ENCODE measurements around the gene ICOS. TPM values are rescaled to one million over a fixed set of nuclear protein-coding genes. Genes with fewer than 3 reads are reported as not detected.

ICOS gene
- total RNA-seq, 1 donor from 2014 or later = not detected

- Mint-ChIP-seq H3K27me3 (ENCODE audit: unreplicated experiment) (no peaks in the 10 kb centered on the region), H3K36me3 (ENCODE audit: unreplicated experiment) (no peaks in the 10 kb centered on the region), H3K9me3 (ENCODE audit: unreplicated experiment) (peaks cover 2% of the 10 kb centered on the region), H3K4me3 (ENCODE audit: unreplicated experiment) (no peak overlapping the region), H3K27ac (ENCODE audit: unreplicated experiment) (no peak overlapping the region), H3K4me1 (ENCODE audit: low read depth, unreplicated experiment) (no peaks in the 10 kb centered on the region)
- no peak for DNase-seq
- TF ChIP-seq, protein P1, sequence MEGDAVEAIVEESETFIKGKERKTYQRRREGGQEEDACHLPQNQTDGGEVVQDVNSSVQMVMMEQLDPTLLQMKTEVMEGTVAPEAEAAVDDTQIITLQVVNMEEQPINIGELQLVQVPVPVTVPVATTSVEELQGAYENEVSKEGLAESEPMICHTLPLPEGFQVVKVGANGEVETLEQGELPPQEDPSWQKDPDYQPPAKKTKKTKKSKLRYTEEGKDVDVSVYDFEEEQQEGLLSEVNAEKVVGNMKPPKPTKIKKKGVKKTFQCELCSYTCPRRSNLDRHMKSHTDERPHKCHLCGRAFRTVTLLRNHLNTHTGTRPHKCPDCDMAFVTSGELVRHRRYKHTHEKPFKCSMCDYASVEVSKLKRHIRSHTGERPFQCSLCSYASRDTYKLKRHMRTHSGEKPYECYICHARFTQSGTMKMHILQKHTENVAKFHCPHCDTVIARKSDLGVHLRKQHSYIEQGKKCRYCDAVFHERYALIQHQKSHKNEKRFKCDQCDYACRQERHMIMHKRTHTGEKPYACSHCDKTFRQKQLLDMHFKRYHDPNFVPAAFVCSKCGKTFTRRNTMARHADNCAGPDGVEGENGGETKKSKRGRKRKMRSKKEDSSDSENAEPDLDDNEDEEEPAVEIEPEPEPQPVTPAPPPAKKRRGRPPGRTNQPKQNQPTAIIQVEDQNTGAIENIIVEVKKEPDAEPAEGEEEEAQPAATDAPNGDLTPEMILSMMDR (IDR thresholded peaks at IDR 0.05; ENCODE audit: partially characterized antibody, unreplicated experiment) = no peak
These were observed 21.9 kb upstream of the ICOS start for GRCh38 chr2:203914546-203915182.

DNA sequence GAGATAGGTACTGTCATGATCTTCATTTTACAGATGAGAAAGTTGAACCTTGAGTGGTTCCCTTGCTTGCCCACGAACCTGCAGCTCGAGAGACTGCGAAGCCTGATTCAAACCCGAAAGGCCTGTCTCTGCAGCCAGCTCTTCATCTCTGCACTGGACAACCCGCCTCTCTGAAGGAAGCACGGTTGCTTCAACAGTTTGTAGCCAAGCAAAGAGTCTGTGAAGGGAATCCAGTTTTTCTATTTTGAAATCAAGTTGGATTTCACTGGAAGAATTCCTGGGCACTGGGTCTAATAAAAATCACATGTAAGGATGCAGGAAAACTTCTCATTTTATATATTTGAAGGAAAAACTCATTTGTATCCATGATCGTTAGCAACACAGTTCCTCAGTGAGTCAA lies 21.3 kb upstream of the ICOS start:
- H3K4me1 Mint-ChIP-seq (ENCODE audit: low read depth, unreplicated experiment) = no peaks in the 10 kb centered on the region
- H3K27ac Mint-ChIP-seq (ENCODE audit: unreplicated experiment) = no peak overlapping the region
- DNase-seq = no peak
- TF ChIP-seq, protein P1 (IDR thresholded peaks at IDR 0.05; ENCODE audit: partially characterized antibody, unreplicated experiment) = no peak
- no peaks in the 10 kb centered on the region for H3K27me3 Mint-ChIP-seq (ENCODE audit: unreplicated experiment)
- H3K36me3 Mint-ChIP-seq (ENCODE audit: unreplicated experiment) = no peaks in the 10 kb centered on the region
- peaks cover 2% of the 10 kb centered on the region for H3K9me3 Mint-ChIP-seq (ENCODE audit: unreplicated experiment)
- no peak overlapping the region for H3K4me3 Mint-ChIP-seq (ENCODE audit: unreplicated experiment)

DNA sequence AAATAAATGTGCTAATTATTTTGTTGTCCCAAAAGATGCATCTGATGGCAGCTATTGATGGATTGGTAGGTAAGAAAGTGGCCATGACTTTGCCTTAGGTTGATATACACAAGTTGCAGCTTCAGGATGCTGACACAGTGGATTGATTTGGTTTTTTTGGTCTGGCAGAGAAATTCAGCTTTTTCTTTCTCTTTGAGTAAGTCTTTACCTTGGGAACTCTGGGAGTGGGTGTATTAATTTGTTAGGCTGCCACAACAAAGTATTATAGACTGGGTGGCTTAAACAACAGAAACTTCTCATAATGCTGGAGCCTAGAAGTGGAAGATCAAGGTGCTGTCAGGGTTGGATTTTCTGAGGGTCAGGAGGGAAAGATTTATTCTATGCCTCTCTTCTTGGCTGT lies 19.8 kb upstream of the ICOS start:
- H3K36me3 Mint-ChIP-seq (ENCODE audit: unreplicated experiment) = no peaks in the 10 kb centered on the region
- DNase-seq = no peak
- TF ChIP-seq, protein P1 (IDR thresholded peaks at IDR 0.05; ENCODE audit: partially characterized antibody, unreplicated experiment) = no peak

GRCh38 chr2:203918264-203918663 lies 18.3 kb upstream of the ICOS start:
- peaks cover 2% of the 10 kb centered on the region for H3K9me3 Mint-ChIP-seq (ENCODE audit: unreplicated experiment)
- no peak overlapping the region for H3K27ac Mint-ChIP-seq (ENCODE audit: unreplicated experiment)
- H3K27me3 Mint-ChIP-seq (ENCODE audit: unreplicated experiment) = no peaks in the 10 kb centered on the region
- H3K4me1 Mint-ChIP-seq (ENCODE audit: low read depth, unreplicated experiment) = no peaks in the 10 kb centered on the region
- DNase-seq = no peak
- H3K4me3 Mint-ChIP-seq (ENCODE audit: unreplicated experiment) = no peak overlapping the region
- H3K36me3 Mint-ChIP-seq (ENCODE audit: unreplicated experiment) = no peaks in the 10 kb centered on the region
- TF ChIP-seq, protein P1 (IDR thresholded peaks at IDR 0.05; ENCODE audit: partially characterized antibody, unreplicated experiment) = no peak

More for the DNA sequence above, 19.8 kb upstream of the ICOS start:
- no peak overlapping the region for H3K4me3 Mint-ChIP-seq (ENCODE audit: unreplicated experiment)
- H3K4me1 Mint-ChIP-seq (ENCODE audit: low read depth, unreplicated experiment) = no peaks in the 10 kb centered on the region
- H3K9me3 Mint-ChIP-seq (ENCODE audit: unreplicated experiment) = peaks cover 2% of the 10 kb centered on the region
- no peak overlapping the region for H3K27ac Mint-ChIP-seq (ENCODE audit: unreplicated experiment)
- no peaks in the 10 kb centered on the region for H3K27me3 Mint-ChIP-seq (ENCODE audit: unreplicated experiment)

DNA sequence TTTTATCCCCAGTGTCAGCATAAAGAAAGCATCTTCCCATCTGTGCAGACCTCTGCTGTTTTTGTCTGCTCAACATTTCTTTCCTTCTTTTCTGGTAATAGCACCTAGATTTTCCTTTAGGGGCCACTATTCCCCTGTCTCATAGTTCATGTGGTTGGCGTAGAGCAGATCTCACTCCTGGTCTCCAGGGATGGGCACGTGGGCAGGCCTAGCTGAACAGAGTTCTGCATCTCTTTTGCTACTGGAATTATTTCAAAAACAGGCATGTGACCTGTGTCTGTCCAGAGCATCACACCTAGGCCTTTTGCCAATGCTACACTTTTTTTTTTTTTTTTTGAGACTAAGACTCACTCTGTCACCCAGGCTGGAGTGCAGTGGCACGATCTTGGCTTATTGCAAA lies 17.7 kb upstream of the ICOS start:
- Mint-ChIP-seq H3K9me3 (ENCODE audit: unreplicated experiment) (peaks cover 2% of the 10 kb centered on the region), H3K4me1 (ENCODE audit: low read depth, unreplicated experiment) (no peaks in the 10 kb centered on the region), H3K36me3 (ENCODE audit: unreplicated experiment) (no peaks in the 10 kb centered on the region), H3K4me3 (ENCODE audit: unreplicated experiment) (no peak overlapping the region), H3K27ac (ENCODE audit: unreplicated experiment) (no peak overlapping the region), H3K27me3 (ENCODE audit: unreplicated experiment) (no peaks in the 10 kb centered on the region)
- TF ChIP-seq, protein P1 (IDR thresholded peaks at IDR 0.05; ENCODE audit: partially characterized antibody, unreplicated experiment) = no peak
- no peak for DNase-seq

Data from glutamatergic neuron (in vitro differentiated cells).